H7 (cell line): Measurements from ENCODE around the gene CEP55. TPM values are rescaled to one million over a fixed set of nuclear protein-coding genes. Genes with fewer than 3 reads are reported as not detected.
A peak's percentile ranks its signal among the peaks of the same experiment; 100 is the strongest.

Experiments
- DNase-seq: peaks from one replicate; pipeline ENCODE4 v3.0.0; 2012
- H3K27me3 ChIP-seq: 2 replicates; pipeline ENCODE4 v1.6.0; 2011; ENCODE audit warnings: mild to moderate bottlenecking, low read length; ENCODE audit not compliant: control insufficient read depth, insufficient read depth
- H3K36me3 ChIP-seq: replicated peaks from 2 replicates; pipeline ENCODE4 v1.5.1; 2011; ENCODE audit warnings: low read length; ENCODE audit not compliant: control insufficient read depth, insufficient read depth
- H3K4me3 ChIP-seq: 2 replicates; pipeline ENCODE4 v1.5.1; 2011; ENCODE audit warnings: low read depth, mild to moderate bottlenecking, control low read depth, low read length, moderate library complexity; ENCODE audit not compliant: insufficient read depth
- total RNA-seq: library from RNA; depleted of rRNA; stranded (reverse); fragments of >200 nt; shearing (Covaris generic); gene quantifications from 2 replicates; pipeline ENCODE4 v1.2.3, GENCODE V29; 2014

The CEP55 gene
- total RNA-seq, 1 experiment from 2014 or later, result 41.8 TPM

GRCh38 chr10:93553482-93554315 lies 57.3 kb downstream of the CEP55 start:
- Histone ChIP-seq H3K36me3 (no peaks in the 10 kb centered on the region), H3K27me3 (no peaks in the 10 kb centered on the region), H3K4me3 (no peak overlapping the region)
- DNase-seq, result no peak

- DNase-seq, result no peak
- no peak overlapping the region for H3K4me3 ChIP-seq
- H3K36me3 ChIP-seq, result no peaks in the 10 kb centered on the region
- H3K27me3 ChIP-seq, result no peaks in the 10 kb centered on the region
Measured at GRCh38 chr10:93554316-93554663, 57.9 kb downstream of the CEP55 start.

- Histone ChIP-seq H3K36me3 (no peaks in the 10 kb centered on the region), H3K4me3 (no peak overlapping the region)
- DNase-seq, result peak; percentile 82
Measured at GRCh38 chr10:93554760-93555432, 58.5 kb downstream of the CEP55 start.

GRCh38 chr10:93559490-93559889 lies 63.1 kb downstream of the CEP55 start:
- DNase-seq, result no peak
- H3K27me3 ChIP-seq, result peaks cover 8% of the 10 kb centered on the region

More at GRCh38 chr10:93554760-93555432, 58.5 kb downstream of the CEP55 start:
- no peaks in the 10 kb centered on the region for H3K27me3 ChIP-seq

GRCh38 chr10:93560541-93560940 lies 64.1 kb downstream of the CEP55 start:
- DNase-seq, result no peak
- H3K27me3 ChIP-seq, result peaks cover 18% of the 10 kb centered on the region
- H3K36me3 ChIP-seq, result no peaks in the 10 kb centered on the region
- H3K4me3 ChIP-seq, result no peak overlapping the region

More at GRCh38 chr10:93559490-93559889, 63.1 kb downstream of the CEP55 start:
- no peaks in the 10 kb centered on the region for H3K36me3 ChIP-seq
- H3K4me3 ChIP-seq, result no peak overlapping the region

GRCh38 chr10:93565446-93565845 lies 69.0 kb downstream of the CEP55 start:
- Histone ChIP-seq H3K36me3 (no peaks in the 10 kb centered on the region), H3K4me3 (no peak overlapping the region), H3K27me3 (peaks cover 60% of the 10 kb centered on the region)
- no peak for DNase-seq

GRCh38 chr10:93566435-93567276 lies 70.2 kb downstream of the CEP55 start, which contains the start of gene FFAR4:
TSS of gene FFAR4 (plus strand) at chr10:93566665. CDS start at chr10:93566721, 56 bp downstream.
- Histone ChIP-seq H3K4me3 (peak within 1 kb of the TSS; percentile 49), H3K27me3 (peaks cover 71% of the 10 kb centered on the region)
- peak; percentile 86 for DNase-seq

GRCh38 chr10:93567277-93568104 lies 71.1 kb downstream of the CEP55 start:
- Histone ChIP-seq H3K4me3 (peak overlapping the region; percentile 49), H3K36me3 (no peaks in the 10 kb centered on the region), H3K27me3 (peaks cover 74% of the 10 kb centered on the region)
- DNase-seq, result peak; percentile 25

More at GRCh38 chr10:93566435-93567276, 70.2 kb downstream of the CEP55 start, which contains the start of gene FFAR4:
- no peaks in the 10 kb centered on the region for H3K36me3 ChIP-seq

- Histone ChIP-seq H3K36me3 (no peaks in the 10 kb centered on the region), H3K4me3 (no peak overlapping the region), H3K27me3 (peaks cover 79% of the 10 kb centered on the region)
- peak; percentile 51 for DNase-seq
Measured at GRCh38 chr10:93568105-93568390, 71.6 kb downstream of the CEP55 start.

- Histone ChIP-seq H3K4me3 (no peak overlapping the region), H3K36me3 (no peaks in the 10 kb centered on the region), H3K27me3 (peaks cover 67% of the 10 kb centered on the region)
- no peak for DNase-seq
Measured at GRCh38 chr10:93570383-93570782, 74.0 kb downstream of the CEP55 start.

- Histone ChIP-seq H3K4me3 (no peak overlapping the region), H3K36me3 (no peaks in the 10 kb centered on the region), H3K27me3 (peaks cover 45% of the 10 kb centered on the region)
- no peak for DNase-seq
Measured at GRCh38 chr10:93572606-93573005, 76.2 kb downstream of the CEP55 start.

- no peak for DNase-seq
- H3K27me3 ChIP-seq, result peaks cover 38% of the 10 kb centered on the region
- no peak overlapping the region for H3K4me3 ChIP-seq
- H3K36me3 ChIP-seq, result no peaks in the 10 kb centered on the region
Measured at GRCh38 chr10:93573051-93573909, 76.9 kb downstream of the CEP55 start.

- no peak overlapping the region for H3K4me3 ChIP-seq
- DNase-seq, result no peak
- H3K27me3 ChIP-seq, result peaks cover 32% of the 10 kb centered on the region
- H3K36me3 ChIP-seq, result no peaks in the 10 kb centered on the region
Measured at GRCh38 chr10:93573924-93574323, 77.5 kb downstream of the CEP55 start.
